Measurements from ENCODE around the gene LRP1.
A peak's percentile ranks its signal among the peaks of the same experiment; 100 is the strongest.

Gene LRP1

DNA sequence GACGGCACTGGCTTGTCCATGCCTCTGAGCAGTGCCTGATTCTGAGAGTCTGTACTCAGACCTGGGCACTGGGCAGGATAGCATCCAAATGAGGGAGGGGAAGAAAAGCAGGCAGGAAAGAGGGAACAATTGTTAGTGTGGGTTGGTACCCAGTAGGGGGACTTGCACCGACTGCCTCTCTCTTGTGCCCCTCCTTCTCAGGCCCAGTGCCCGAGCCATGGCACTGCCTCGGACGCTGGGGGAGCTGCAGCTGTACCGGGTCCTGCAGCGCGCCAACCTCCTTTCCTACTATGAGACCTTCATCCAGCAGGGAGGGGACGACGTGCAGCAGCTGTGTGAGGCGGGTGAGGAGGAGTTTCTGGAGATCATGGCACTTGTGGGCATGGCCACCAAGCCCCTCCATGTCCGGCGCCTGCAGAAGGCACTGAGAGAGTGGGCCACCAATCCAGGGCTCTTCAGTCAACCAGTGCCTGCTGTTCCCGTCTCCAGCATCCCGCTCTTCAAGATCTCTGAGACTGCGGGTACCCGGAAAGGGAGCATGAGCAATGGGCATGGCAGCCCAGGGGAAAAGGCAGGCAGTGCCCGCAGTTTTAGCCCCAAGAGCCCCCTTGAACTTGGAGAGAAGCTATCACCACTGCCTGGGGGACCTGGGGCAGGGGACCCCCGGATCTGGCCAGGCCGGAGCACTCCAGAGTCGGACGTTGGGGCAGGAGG, 37.2 kb upstream of the LRP1 start:
- DNase-seq (ENCODE audit: low spot score) = no peak
- TF ChIP-seq, protein P1, sequence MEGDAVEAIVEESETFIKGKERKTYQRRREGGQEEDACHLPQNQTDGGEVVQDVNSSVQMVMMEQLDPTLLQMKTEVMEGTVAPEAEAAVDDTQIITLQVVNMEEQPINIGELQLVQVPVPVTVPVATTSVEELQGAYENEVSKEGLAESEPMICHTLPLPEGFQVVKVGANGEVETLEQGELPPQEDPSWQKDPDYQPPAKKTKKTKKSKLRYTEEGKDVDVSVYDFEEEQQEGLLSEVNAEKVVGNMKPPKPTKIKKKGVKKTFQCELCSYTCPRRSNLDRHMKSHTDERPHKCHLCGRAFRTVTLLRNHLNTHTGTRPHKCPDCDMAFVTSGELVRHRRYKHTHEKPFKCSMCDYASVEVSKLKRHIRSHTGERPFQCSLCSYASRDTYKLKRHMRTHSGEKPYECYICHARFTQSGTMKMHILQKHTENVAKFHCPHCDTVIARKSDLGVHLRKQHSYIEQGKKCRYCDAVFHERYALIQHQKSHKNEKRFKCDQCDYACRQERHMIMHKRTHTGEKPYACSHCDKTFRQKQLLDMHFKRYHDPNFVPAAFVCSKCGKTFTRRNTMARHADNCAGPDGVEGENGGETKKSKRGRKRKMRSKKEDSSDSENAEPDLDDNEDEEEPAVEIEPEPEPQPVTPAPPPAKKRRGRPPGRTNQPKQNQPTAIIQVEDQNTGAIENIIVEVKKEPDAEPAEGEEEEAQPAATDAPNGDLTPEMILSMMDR (IDR thresholded peaks at IDR 0.05) = no peak
- Histone ChIP-seq H3K27ac (peak overlapping the region; percentile 98 to 99), H3K4me3 (peak overlapping the region; percentile 97)

DNA sequence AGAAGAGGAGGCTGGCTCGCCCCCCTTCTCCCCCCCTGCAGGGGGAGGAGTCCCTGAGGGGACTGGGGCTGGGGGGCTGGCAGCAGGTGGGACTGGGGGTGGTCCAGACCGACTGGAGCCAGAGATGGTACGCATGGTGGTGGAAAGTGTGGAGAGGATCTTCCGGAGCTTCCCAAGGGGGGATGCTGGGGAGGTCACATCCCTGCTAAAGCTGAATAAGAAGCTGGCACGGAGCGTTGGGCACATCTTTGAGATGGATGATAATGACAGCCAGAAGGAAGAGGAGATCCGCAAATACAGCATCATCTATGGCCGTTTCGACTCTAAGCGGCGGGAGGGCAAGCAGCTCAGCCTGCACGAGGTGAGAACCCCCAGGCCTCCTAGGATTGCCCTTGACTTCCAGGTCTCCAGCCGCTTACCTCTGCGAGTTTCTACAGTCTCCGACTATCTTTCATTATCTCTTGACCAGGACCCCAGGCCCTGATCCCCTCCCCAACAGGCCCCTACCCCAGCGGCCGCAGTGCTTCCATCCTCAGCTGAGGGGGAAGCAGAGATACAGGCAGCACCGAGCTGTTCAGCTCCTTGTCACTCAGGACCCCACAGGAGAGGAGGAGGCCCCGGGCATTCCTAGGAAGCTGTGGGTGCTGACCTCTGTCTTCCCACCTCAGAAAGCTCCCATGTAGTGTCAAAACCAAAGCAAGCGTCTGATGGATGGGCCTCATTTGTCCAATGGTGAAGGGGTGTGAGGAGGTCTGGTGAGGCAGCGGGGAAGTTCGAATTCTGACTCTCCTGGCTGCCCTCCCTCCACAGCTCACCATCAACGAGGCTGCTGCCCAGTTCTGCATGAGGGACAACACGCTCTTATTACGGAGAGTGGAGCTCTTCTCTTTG, 36.4 kb upstream of the LRP1 start:
- no peak for DNase-seq (ENCODE audit: low spot score)
- Histone ChIP-seq H3K4me3 (peak overlapping the region; percentile 97), H3K27ac (peak overlapping the region in 1 of 2 donors; percentile 98)
- TF ChIP-seq, protein P1 (IDR thresholded peaks at IDR 0.05) = no peak

DNA sequence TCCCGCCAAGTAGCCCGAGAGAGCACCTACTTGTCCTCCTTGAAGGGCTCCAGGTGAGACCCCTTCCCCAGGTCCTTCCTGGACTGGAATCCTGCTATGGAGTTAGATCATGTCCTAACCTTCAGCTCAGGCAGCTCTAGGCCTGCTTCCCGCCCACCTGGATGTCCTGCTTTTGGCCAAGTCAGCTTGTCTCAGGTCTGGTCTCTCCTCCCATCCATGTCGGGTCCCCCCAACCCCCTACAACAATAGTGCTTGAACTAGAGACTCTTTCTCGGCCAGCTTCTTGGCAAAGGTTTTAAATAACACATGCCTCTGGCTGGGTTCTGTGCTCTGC, 35.8 kb upstream of the LRP1 start:
- Histone ChIP-seq H3K27ac (peak overlapping the region in 1 of 2 donors; percentile 98), H3K4me3 (peak overlapping the region; percentile 97)
- TF ChIP-seq, protein P1 (IDR thresholded peaks at IDR 0.05) = no peak
- no peak for DNase-seq (ENCODE audit: low spot score)

DNA sequence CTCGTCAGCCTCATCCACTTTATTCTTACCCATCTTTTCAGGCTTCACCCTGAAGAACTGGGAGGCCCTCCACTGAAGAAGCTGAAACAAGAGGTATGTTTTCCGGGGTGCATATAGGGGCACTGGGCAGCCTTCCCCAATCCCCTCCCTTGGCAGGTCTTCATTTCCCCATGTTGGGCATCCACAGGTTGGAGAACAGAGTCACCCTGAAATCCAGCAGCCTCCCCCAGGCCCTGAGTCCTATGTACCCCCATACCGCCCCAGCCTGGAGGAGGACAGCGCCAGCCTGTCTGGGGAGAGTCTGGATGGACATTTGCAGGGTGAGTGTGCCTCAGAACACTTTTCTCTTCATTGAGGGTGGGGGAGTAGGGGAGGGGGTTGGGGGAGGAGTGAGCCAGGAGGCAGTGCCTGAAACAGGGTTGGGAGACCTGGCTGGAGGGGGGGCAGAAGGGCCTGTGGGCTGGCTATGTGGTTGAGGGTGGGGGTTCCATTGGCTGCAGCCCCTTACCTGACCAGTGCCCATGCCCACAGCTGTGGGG, 35.3 kb upstream of the LRP1 start:
- TF ChIP-seq, protein P1 (IDR thresholded peaks at IDR 0.05) = no peak
- Histone ChIP-seq H3K4me3 (peak overlapping the region; percentile 37), H3K27ac (peak overlapping the region; percentile 57 to 98)
- no peak for DNase-seq (ENCODE audit: low spot score)

DNA sequence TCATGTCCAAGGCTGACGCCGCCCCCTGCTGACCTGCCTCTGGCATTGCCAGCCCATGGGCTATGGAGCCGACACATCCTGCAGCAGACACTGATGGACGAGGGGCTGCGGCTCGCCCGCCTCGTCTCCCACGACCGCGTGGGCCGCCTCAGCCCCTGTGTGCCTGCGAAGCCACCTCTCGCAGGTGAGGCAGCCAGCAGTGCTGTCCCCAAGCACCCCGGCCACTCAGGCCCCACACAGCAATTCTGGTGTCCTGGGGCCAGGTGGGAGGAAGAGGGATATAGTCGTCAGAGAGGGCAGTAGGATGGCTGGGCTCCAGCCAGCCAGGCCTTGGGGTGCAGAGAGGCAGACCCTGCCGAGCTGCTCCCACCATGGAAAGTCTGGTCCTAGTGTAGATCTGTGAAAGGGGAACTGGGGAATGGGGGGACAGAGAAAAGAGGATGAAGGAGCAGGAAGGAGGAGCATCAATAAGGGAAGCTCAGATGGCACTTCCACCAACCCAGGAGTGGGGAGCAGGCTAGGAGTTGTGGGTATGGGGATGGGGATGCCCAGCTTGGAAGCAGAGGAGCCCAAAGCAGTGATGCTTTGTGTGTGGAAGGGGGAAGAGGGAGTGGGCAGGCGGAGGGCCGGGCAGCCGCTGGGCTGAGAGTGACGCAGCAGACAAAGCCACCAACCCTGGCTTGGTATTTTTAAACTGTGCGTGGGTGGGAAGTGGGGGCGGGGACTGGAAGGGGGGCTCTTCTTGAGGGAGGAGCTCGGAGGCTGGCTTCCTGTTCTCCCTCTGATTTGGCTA, 34.7 kb upstream of the LRP1 start:
- peak overlapping the region; percentile 37 for H3K4me3 ChIP-seq
- peak; percentile 88 for DNase-seq (ENCODE audit: low spot score)
- TF ChIP-seq, protein P1 (IDR thresholded peaks at IDR 0.05) = no peak
- H3K27ac ChIP-seq = peak overlapping the region; percentile 68 to 98

DNA sequence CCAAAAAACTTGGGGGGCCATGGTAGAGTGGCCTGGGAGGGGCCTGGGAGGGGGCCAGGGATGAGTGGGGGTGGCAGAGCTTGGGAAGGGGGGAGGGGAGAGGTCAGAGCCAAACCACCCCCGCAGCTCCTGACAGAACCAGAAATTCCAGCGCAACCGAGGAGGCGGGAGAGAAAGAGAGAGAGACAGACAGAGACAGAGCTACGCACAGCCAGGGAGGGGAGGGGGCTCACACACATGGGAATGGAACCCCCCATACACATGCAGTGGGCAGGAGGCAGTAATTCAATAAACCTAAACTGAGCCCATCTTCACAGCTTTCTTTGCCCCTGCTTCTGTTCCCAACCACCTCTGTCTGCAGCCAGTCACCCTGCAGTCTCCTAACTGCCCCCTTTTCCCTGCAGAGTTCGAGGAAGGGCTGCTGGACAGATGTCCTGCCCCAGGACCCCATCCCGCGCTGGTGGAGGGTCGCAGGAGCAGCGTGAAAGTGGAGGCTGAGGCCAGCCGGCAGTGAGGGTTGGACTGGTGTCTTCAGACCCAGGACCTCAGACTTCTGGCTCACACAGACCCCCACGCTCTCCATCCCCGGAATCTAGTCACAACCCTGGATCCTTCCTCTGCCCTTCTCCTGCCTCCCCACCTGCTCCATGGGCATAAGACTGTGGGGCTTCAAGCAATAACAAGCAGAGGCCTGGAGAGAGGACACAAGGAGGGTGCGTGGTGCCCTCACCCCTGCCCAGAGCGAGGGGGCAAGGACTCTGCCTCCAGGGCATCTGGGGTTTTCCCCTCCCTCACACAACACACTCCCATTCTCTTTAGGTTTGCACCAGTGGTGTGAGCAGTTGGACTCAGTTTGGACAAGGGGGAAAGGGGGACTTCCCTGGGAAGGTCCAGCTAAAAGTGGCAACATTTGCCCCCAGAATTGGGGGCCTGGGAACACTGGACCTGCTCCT, 33.8 kb upstream of the LRP1 start:
- TF ChIP-seq, protein P1 (IDR thresholded peaks at IDR 0.05) = no peak
- Histone ChIP-seq H3K27ac (peak overlapping the region; percentile 68 to 98), H3K4me3 (peak overlapping the region; percentile 37)
- no peak for DNase-seq (ENCODE audit: low spot score)

Measured in coronary artery (tissue), 2 donors.